ENCODE measurements around the gene EPS8L3. TPM values are rescaled to one million over a fixed set of nuclear protein-coding genes. Genes with fewer than 3 reads are reported as not detected.

The EPS8L3 gene
- total RNA-seq, 5 donors from 2014 or later (not counting 1 experiment from before 2014, with no cell fraction given), result 0.47 to 0.49 TPM; not detected in 3

GRCh38 chr1:109764561-109765482 lies 1.1 kb upstream of the EPS8L3 start:
- no peak overlapping the region for H3K27ac Mint-ChIP-seq
- WGBS (ENCODE audit: insufficient coverage), result 76% methylated on average over 5 of the region's 13 CpGs
- H3K9me3 Mint-ChIP-seq, result no peaks in the 10 kb centered on the region

DNA sequence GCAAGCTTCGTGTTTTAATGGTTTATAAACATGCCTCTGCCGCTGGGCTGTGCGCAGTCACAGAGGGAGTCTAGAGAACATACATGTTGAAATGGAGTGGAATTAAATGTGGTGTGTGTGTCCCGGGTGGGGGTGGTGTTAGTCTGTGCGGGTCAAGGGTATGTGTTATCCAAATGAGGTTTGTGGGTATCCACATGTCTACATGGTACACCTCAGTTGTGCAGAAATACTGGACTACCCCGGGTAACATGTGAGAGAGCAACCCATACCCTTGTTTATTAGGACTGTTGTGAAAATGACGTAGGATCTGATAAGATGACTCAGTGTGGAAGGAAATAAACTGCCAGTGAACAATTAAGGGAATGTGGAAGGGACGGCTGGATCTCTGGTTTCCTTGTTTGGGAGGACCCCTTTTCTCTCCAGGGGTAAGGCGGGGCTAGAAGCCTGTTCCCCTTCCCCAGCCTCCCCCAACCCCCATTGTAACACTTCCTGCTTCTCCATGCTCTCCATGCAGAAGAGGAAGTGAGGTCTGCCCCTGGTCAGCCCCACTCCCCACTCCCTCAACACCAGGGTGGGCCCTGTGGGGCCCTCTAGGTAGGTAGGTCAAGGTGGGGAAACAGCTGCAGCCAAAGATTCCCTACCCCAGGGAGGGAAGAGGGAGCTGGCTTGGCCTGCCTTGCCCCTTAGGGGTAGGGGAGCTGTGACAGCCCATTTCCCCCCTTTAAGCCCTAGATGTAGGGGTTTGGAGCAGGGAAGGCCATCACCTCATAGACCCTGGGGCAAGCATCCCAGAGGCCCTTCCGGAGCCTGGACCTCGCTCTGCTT lies 690 bp downstream of the EPS8L3 start:
- H3K4me1 ChIP-seq (ENCODE audit: control insufficient read depth in 1 of 2, extremely low read depth in 1 of 2, insufficient read depth in 2 of 2, low read length in 2 of 2), result no peaks in the 10 kb centered on the region
- H3K4me3 Mint-ChIP-seq, result no peak overlapping the region
- no peaks in the 10 kb centered on the region for H3K9me3 ChIP-seq
- DNase-seq, result peak in 1 of 35 experiments; percentile 18
- no peaks in the 10 kb centered on the region for H3K9me3 Mint-ChIP-seq
- H3K4me1 Mint-ChIP-seq, result no peaks in the 10 kb centered on the region
- 80% methylated on average over 6 of the region's 11 CpGs for WGBS (ENCODE audit: insufficient coverage)
- no peaks in the 10 kb centered on the region for H3K36me3 ChIP-seq (ENCODE audit: control insufficient read depth in 2 of 2, extremely low read depth in 1 of 2, insufficient read depth in 1 of 2, low read length in 1 of 2)
- no peak overlapping the region for H3K27ac Mint-ChIP-seq
- CTCF ChIA-PET, result no interaction called here
- H3K4me3 ChIP-seq (ENCODE audit: control insufficient read depth in 1 of 2, extremely low read depth in 1 of 2, low read length in 1 of 2), result no peak overlapping the region
- no peaks in the 10 kb centered on the region for H3K36me3 Mint-ChIP-seq
- H3K27ac ChIP-seq (ENCODE audit: low read length), result no peak overlapping the region
- POLR2A ChIA-PET, result no interaction called here
- peaks cover 0 to 1% of the 10 kb centered on the region in 2 donors for H3K27me3 Mint-ChIP-seq
- ATAC-seq (replicated peaks in 1 of 4), result peak in 1 of 4 experiments; percentile 24
- H3K27me3 ChIP-seq (replicated peaks in 1 of 2; ENCODE audit: control insufficient read depth in 2 of 2, extremely low read depth in 1 of 2, insufficient read depth in 2 of 2, low read length in 1 of 2), result peaks cover 0 to 26% of the 10 kb centered on the region in 2 experiments

More at GRCh38 chr1:109764561-109765482, 1.1 kb upstream of the EPS8L3 start:
- H3K4me3 ChIP-seq (ENCODE audit: control insufficient read depth in 1 of 2, extremely low read depth in 1 of 2, low read length in 1 of 2), result no peak overlapping the region
- H3K27me3 ChIP-seq (replicated peaks in 1 of 2; ENCODE audit: control insufficient read depth in 2 of 2, extremely low read depth in 1 of 2, insufficient read depth in 2 of 2, low read length in 1 of 2), result peaks cover 0 to 27% of the 10 kb centered on the region in 2 experiments
- Mint-ChIP-seq H3K36me3 (no peaks in the 10 kb centered on the region), H3K4me3 (no peak overlapping the region), H3K27me3 (peaks cover 0 to 1% of the 10 kb centered on the region in 2 donors), H3K4me1 (no peaks in the 10 kb centered on the region)
- H3K27ac ChIP-seq (ENCODE audit: low read length), result no peak overlapping the region
- CTCF ChIA-PET, result interaction anchor here in 1 of 2 donors (0.6 kb wide), 2 partner anchors 255 to 266 kb away, joined by 3 read pairs; no protein-coding TSS in a partner anchor
- no peaks in the 10 kb centered on the region for H3K36me3 ChIP-seq (ENCODE audit: control insufficient read depth in 2 of 2, extremely low read depth in 1 of 2, insufficient read depth in 1 of 2, low read length in 1 of 2)
- no peaks in the 10 kb centered on the region for H3K9me3 ChIP-seq
- no peaks in the 10 kb centered on the region for H3K4me1 ChIP-seq (ENCODE audit: control insufficient read depth in 1 of 2, extremely low read depth in 1 of 2, insufficient read depth in 2 of 2, low read length in 2 of 2)
- POLR2A ChIA-PET, result no interaction called here
- ATAC-seq (replicated peaks in 1 of 4) (no peak), DNase-seq (peak in 1 of 35 experiments; percentile 24)

GRCh38 chr1:109762039-109762585 lies 1.6 kb downstream of the EPS8L3 start:
- Mint-ChIP-seq H3K4me1 (no peaks in the 10 kb centered on the region), H3K36me3 (no peaks in the 10 kb centered on the region), H3K4me3 (no peak overlapping the region), H3K9me3 (no peaks in the 10 kb centered on the region), H3K27me3 (peaks cover 0 to 1% of the 10 kb centered on the region in 2 donors), H3K27ac (no peak overlapping the region)
- Histone ChIP-seq H3K27me3 (replicated peaks in 1 of 2; ENCODE audit: control insufficient read depth in 2 of 2, extremely low read depth in 1 of 2, insufficient read depth in 2 of 2, low read length in 1 of 2) (peaks cover 0 to 26% of the 10 kb centered on the region in 2 experiments), H3K27ac (ENCODE audit: low read length) (no peak overlapping the region), H3K9me3 (no peaks in the 10 kb centered on the region), H3K4me3 (ENCODE audit: control insufficient read depth in 1 of 2, extremely low read depth in 1 of 2, low read length in 1 of 2) (no peak overlapping the region), H3K4me1 (ENCODE audit: control insufficient read depth in 1 of 2, extremely low read depth in 1 of 2, insufficient read depth in 2 of 2, low read length in 2 of 2) (no peaks in the 10 kb centered on the region), H3K36me3 (ENCODE audit: control insufficient read depth in 2 of 2, extremely low read depth in 1 of 2, insufficient read depth in 1 of 2, low read length in 1 of 2) (no peaks in the 10 kb centered on the region)
- ChIA-PET POLR2A (no interaction called here), CTCF (no interaction called here)
- ATAC-seq (replicated peaks in 1 of 4), result no peak
- WGBS (ENCODE audit: insufficient coverage), result 91% methylated on average over 3 of the region's 7 CpGs
- DNase-seq, result peak in 1 of 35 experiments; percentile 5

DNA sequence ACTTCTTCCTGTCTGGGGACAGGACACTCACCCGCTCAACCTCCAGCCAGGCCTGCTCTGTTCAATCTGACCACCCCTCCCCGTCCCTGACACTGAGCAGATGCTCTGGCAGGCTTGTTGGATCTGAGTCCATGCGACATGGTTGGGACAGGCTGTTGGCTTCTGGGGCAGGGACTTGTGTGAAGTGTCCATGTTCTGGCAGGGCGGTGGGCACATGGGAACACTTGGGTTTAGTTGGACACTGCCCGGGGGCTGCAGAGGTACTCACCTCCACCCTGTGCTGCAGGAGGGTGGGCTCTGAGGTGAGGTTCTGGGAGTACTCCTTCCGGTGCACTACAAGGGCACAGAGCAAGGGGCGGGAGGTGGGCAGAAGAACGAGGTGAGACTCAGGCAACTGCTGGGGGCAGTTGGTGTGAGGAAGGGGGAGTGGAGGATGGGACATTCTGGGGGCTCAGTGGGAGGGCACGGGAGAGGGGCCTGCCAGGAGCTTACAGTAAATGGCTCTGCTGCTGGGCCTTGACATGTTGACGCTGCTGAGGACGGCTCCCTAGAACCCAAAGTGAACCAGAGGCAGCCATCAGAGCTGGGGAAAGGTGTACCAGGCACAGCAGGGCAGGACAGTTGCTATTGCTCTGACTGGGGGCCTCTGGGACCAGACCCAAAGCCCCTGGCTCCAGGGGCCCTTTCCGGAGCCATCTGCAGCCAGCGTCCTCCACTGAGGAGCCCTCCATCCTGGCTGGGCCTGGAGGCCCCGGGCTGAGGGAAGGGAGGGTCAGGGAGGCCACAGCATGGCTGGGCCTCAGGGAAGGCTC lies 2.3 kb downstream of the EPS8L3 start:
- Histone ChIP-seq H3K9me3 (no peaks in the 10 kb centered on the region), H3K4me1 (ENCODE audit: control insufficient read depth in 1 of 2, extremely low read depth in 1 of 2, insufficient read depth in 2 of 2, low read length in 2 of 2) (no peaks in the 10 kb centered on the region), H3K36me3 (ENCODE audit: control insufficient read depth in 2 of 2, extremely low read depth in 1 of 2, insufficient read depth in 1 of 2, low read length in 1 of 2) (no peaks in the 10 kb centered on the region), H3K27me3 (replicated peaks in 1 of 2; ENCODE audit: control insufficient read depth in 2 of 2, extremely low read depth in 1 of 2, insufficient read depth in 2 of 2, low read length in 1 of 2) (peaks cover 0 to 28% of the 10 kb centered on the region in 2 experiments), H3K27ac (ENCODE audit: low read length) (no peak overlapping the region), H3K4me3 (ENCODE audit: control insufficient read depth in 1 of 2, extremely low read depth in 1 of 2, low read length in 1 of 2) (no peak overlapping the region)
- DNase-seq (peak in 2 of 35 experiments; percentile 7 to 16), ATAC-seq (replicated peaks in 1 of 4) (no peak)
- H3K9me3 Mint-ChIP-seq, result no peaks in the 10 kb centered on the region
- H3K4me1 Mint-ChIP-seq, result no peaks in the 10 kb centered on the region
- 87% methylated on average over 10 of the region's 14 CpGs for WGBS (ENCODE audit: insufficient coverage)
- H3K4me3 Mint-ChIP-seq, result no peak overlapping the region
- ChIA-PET POLR2A (no interaction called here), CTCF (no interaction called here)
- no peak overlapping the region for H3K27ac Mint-ChIP-seq
- no peaks in the 10 kb centered on the region for H3K36me3 Mint-ChIP-seq
- H3K27me3 Mint-ChIP-seq, result peaks cover 0 to 1% of the 10 kb centered on the region in 2 donors

- CTCF ChIA-PET, result no interaction called here
- no peaks in the 10 kb centered on the region for H3K36me3 Mint-ChIP-seq
- DNase-seq, result peak in 1 of 35 experiments; percentile 17
Observed at GRCh38 chr1:109760581-109761226, 3.0 kb downstream of the EPS8L3 start.

More at GRCh38 chr1:109760581-109761226, 3.0 kb downstream of the EPS8L3 start:
- Histone ChIP-seq H3K27ac (ENCODE audit: low read length) (no peak overlapping the region), H3K36me3 (ENCODE audit: control insufficient read depth in 2 of 2, extremely low read depth in 1 of 2, insufficient read depth in 1 of 2, low read length in 1 of 2) (no peaks in the 10 kb centered on the region), H3K27me3 (replicated peaks in 1 of 2; ENCODE audit: control insufficient read depth in 2 of 2, extremely low read depth in 1 of 2, insufficient read depth in 2 of 2, low read length in 1 of 2) (peaks cover 0 to 28% of the 10 kb centered on the region in 2 experiments), H3K4me3 (ENCODE audit: control insufficient read depth in 1 of 2, extremely low read depth in 1 of 2, low read length in 1 of 2) (no peak overlapping the region), H3K9me3 (no peaks in the 10 kb centered on the region), H3K4me1 (ENCODE audit: control insufficient read depth in 1 of 2, extremely low read depth in 1 of 2, insufficient read depth in 2 of 2, low read length in 2 of 2) (no peaks in the 10 kb centered on the region)
- Mint-ChIP-seq H3K4me3 (no peak overlapping the region), H3K27ac (no peak overlapping the region), H3K4me1 (no peaks in the 10 kb centered on the region), H3K9me3 (no peaks in the 10 kb centered on the region), H3K27me3 (peaks cover 0 to 2% of the 10 kb centered on the region in 2 donors)
- WGBS (ENCODE audit: insufficient coverage), result 81% methylated on average over 5 of the region's 7 CpGs
- POLR2A ChIA-PET, result no interaction called here
- no peak for ATAC-seq (replicated peaks in 1 of 4)
